H9 (cell line): Measurements from ENCODE around the gene HOXA1. TPM values are rescaled to one million over a fixed set of nuclear protein-coding genes. Genes with fewer than 3 reads are reported as not detected.

Source experiments
- DNase-seq: peaks from one replicate; pipeline ENCODE4 v3.0.0-alpha.2; 2017
- H2AFZ ChIP-seq: one replicate; pipeline ENCODE4 v1.6.1; 2013; ENCODE audit warnings: mild to moderate bottlenecking, low read length, control low read depth, moderate library complexity
- H2AK5ac ChIP-seq: 2 replicates; pipeline ENCODE4 v1.6.1; 2013; ENCODE audit warnings: low read length, control low read depth, mixed read lengths; ENCODE audit not compliant: insufficient read length
- H2BK120ac ChIP-seq: one replicate; pipeline ENCODE4 v1.6.1; 2013; ENCODE audit warnings: low read depth, mild to moderate bottlenecking, low read length, control low read depth, inconsistent platforms; ENCODE audit not compliant: poor library complexity, severe bottlenecking
- H2BK12ac ChIP-seq: 2 replicates; pipeline ENCODE4 v1.6.1; 2013; ENCODE audit warnings: low read length, control low read depth, mixed read lengths, low read depth; ENCODE audit not compliant: insufficient read length
- H2BK15ac ChIP-seq: 2 replicates; pipeline ENCODE4 v1.6.1; 2013; ENCODE audit warnings: low read depth, low read length, control low read depth
- H2BK20ac ChIP-seq: one replicate; pipeline ENCODE4 v1.6.1; 2013; ENCODE audit warnings: low read depth, mild to moderate bottlenecking, low read length, control low read depth, inconsistent platforms; ENCODE audit not compliant: poor library complexity, severe bottlenecking
- H2BK5ac ChIP-seq: 2 replicates; pipeline ENCODE4 v1.6.1; 2013; ENCODE audit warnings: low read length, control low read depth, mixed read lengths; ENCODE audit not compliant: insufficient read length
- H3K14ac ChIP-seq: 2 replicates; pipeline ENCODE4 v1.6.1; 2013; ENCODE audit warnings: low read length, control low read depth; ENCODE audit not compliant: insufficient read depth
- H3K18ac ChIP-seq: 2 replicates; pipeline ENCODE4 v1.6.1; 2013; ENCODE audit warnings: low read depth, mild to moderate bottlenecking, mixed read lengths, low read length, control low read depth; ENCODE audit not compliant: insufficient read length
- H3K23ac ChIP-seq: 2 replicates; pipeline ENCODE4 v1.6.1; 2013; ENCODE audit warnings: low read length, control low read depth, mixed read lengths, low read depth; ENCODE audit not compliant: insufficient read length
- H3K23me2 ChIP-seq: 2 replicates; pipeline ENCODE4 v1.6.1; 2013; ENCODE audit warnings: low read depth, mild to moderate bottlenecking, mixed read lengths, low read length, control low read depth; ENCODE audit not compliant: insufficient read length, poor library complexity, severe bottlenecking
- H3K27ac ChIP-seq: 2 replicates; pipeline ENCODE4 v1.5.1; 2013; ENCODE audit warnings: low read length, control low read depth, mixed read lengths, low read depth; ENCODE audit not compliant: insufficient read length
- H3K27me3 ChIP-seq: 2 replicates; pipeline ENCODE4 v1.6.1; 2013; ENCODE audit warnings: low read length, control low read depth, inconsistent platforms; ENCODE audit not compliant: insufficient read depth
- H3K4ac ChIP-seq: 2 replicates; pipeline ENCODE4 v1.6.1; 2013; ENCODE audit warnings: low read depth, mild to moderate bottlenecking, control low read depth, inconsistent platforms, low read length, moderate library complexity
- H3K4me1 ChIP-seq: 2 replicates; pipeline ENCODE4 v1.6.1; 2013; ENCODE audit warnings: low read length, control low read depth, inconsistent platforms; ENCODE audit not compliant: insufficient read depth
- H3K4me2 ChIP-seq: 2 replicates; pipeline ENCODE4 v1.6.1; 2013; ENCODE audit warnings: low read length, control low read depth, mixed read lengths; ENCODE audit not compliant: insufficient read length, insufficient read depth
- H3K56ac ChIP-seq: 2 replicates; pipeline ENCODE4 v1.6.1; 2013; ENCODE audit warnings: low read depth, mild to moderate bottlenecking, mixed read lengths, low read length, control low read depth; ENCODE audit not compliant: insufficient read length
- H3K79me1 ChIP-seq: 2 replicates; pipeline ENCODE4 v1.6.1; 2013; ENCODE audit warnings: low read depth, mild to moderate bottlenecking, moderate library complexity, low read length, control low read depth, inconsistent platforms; ENCODE audit not compliant: insufficient read depth, poor library complexity, severe bottlenecking
- H3K79me2 ChIP-seq: 2 replicates; pipeline ENCODE4 v1.6.1; 2013; ENCODE audit warnings: low read length, control low read depth, inconsistent platforms; ENCODE audit not compliant: insufficient read depth
- H3K9ac ChIP-seq: 2 replicates; pipeline ENCODE4 v1.6.1; 2013; ENCODE audit warnings: low read length, control low read depth, mixed read lengths; ENCODE audit not compliant: insufficient read length; ENCODE audit errors: extremely low read depth
- H3K9me3 ChIP-seq: one replicate; pipeline ENCODE4 v1.6.1; 2013; ENCODE audit warnings: low read depth, low read length, inconsistent platforms; ENCODE audit not compliant: control insufficient read depth
- H3T11ph ChIP-seq: one replicate; pipeline ENCODE4 v1.6.1; 2013; ENCODE audit warnings: mild to moderate bottlenecking, low read length, control low read depth, inconsistent platforms
- H4K20me1 ChIP-seq: one replicate; pipeline ENCODE4 v1.6.1; 2013; ENCODE audit not compliant: control insufficient read depth, insufficient read length, insufficient read depth
- H4K5ac ChIP-seq: 2 replicates; pipeline ENCODE4 v1.6.1; 2013; ENCODE audit warnings: low read depth, mild to moderate bottlenecking, mixed read lengths, low read length, control low read depth; ENCODE audit not compliant: insufficient read length
- H4K8ac ChIP-seq: replicated peaks from 2 replicates; pipeline ENCODE4 v1.6.1; 2013; ENCODE audit warnings: low read length, control low read depth, mixed read lengths, low read depth; ENCODE audit not compliant: insufficient read length
- H4K91ac ChIP-seq: 2 replicates; pipeline ENCODE4 v1.6.1; 2013; ENCODE audit warnings: low read depth, mild to moderate bottlenecking, moderate library complexity, mixed read lengths, low read length, control low read depth; ENCODE audit not compliant: insufficient read length
- H3K27ac Mint-ChIP-seq, 3 experiments: 2 replicates in 2 of 3; 3 replicates in 1 of 3; pipeline ENCODE4 v1.8.0; 2020 to 2021; ENCODE audit warnings: mixed read lengths in 3 of 3, mild to moderate bottlenecking in 1 of 3, moderate library complexity in 1 of 3
- H3K27me3 Mint-ChIP-seq: 2 replicates; pipeline ENCODE4 v1.8.0; 2021; ENCODE audit warnings: low read depth, mild to moderate bottlenecking, moderate library complexity, mixed read lengths
- H3K36me3 Mint-ChIP-seq, 3 experiments: 2 replicates in 2 of 3; 3 replicates in 1 of 3; pipeline ENCODE4 v1.8.0; 2020 to 2021; ENCODE audit warnings: low read depth in 3 of 3, mixed read lengths in 3 of 3; ENCODE audit not compliant: insufficient read depth in 1 of 3
- H3K4me1 Mint-ChIP-seq, 2 experiments: 2 replicates each; pipeline ENCODE4 v1.8.0; 2020; ENCODE audit warnings: mixed read lengths in 2 of 2
- H3K4me3 Mint-ChIP-seq, 2 experiments: 2 replicates in 1 of 2; 3 replicates in 1 of 2; pipeline ENCODE4 v1.8.0; 2020 to 2021; ENCODE audit warnings: mild to moderate bottlenecking in 2 of 2, mixed read lengths in 2 of 2, moderate library complexity in 1 of 2
- H3K9me3 Mint-ChIP-seq, 2 experiments: 2 replicates in 1 of 2; 3 replicates in 1 of 2; pipeline ENCODE4 v1.8.0; 2020; ENCODE audit warnings: mild to moderate bottlenecking in 2 of 2, mixed read lengths in 2 of 2, moderate library complexity in 1 of 2
- WGBS: extraction: QIAGEN DNeasy Blood & Tissue Kit; methylation state at CpG from one replicate; pipeline ENCODE4 v1.1.7; 2013; ENCODE audit warnings: missing lambda C conversion rate, low lambda C conversion rate, mixed read lengths; ENCODE audit not compliant: insufficient read length; ENCODE audit errors: extremely low coverage; 5-methylcytosine and 5-hydroxymethylcytosine counted together
- total RNA-seq: library from RNA; stranded (reverse); gene quantifications from 2 replicates; pipeline ENCODE4 v1.2.1, GENCODE V29; 2021
- TF ChIP-seq, protein P1 (sequence below): fragments of 200-600 bp; sonication (generic); conservative IDR thresholded peaks from 3 replicates; pipeline ENCODE4 v1.8.0; 2021; ENCODE audit warnings: antibody characterized with exemption, mild to moderate bottlenecking

Gene HOXA1
- total RNA-seq, 1 experiment from 2014 or later, result not detected

DNA sequence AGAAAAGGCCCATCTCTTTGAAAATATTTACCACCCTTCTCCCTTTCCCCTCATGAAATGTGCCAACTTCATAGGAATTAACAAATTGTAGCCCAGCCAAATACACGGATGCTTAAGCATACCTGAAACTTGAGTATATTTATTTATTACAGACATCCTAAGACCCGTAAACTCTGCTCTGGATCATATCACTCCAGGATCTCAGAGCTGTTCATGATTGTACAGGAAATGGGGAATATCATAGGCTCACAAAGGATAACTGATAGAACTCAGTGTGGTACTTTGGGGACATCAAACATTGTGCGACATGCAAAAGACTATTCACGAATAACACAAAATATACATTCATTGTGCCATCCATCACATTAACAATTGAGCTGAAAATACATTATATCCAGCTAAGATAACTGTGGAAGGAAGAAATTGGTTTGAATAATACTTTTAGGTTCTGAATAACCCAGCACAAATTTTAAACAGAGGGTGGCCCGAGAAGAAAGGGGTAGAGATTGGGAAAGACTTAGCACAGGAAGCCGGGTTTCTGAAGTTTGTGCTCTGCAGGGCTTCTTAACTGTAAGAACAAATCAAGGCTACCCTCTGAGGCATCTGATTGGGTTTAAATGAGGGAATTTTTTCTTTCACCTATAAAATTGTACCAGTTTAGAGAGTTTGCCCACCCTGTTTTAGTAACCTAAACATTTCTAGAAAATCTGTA is 2.5 kb downstream of the HOXA1 start:
- H3K27me3 Mint-ChIP-seq, result peaks cover 100% of the 10 kb centered on the region
- no peak overlapping the region for H2AK5ac ChIP-seq
- TF ChIP-seq, protein P1, sequence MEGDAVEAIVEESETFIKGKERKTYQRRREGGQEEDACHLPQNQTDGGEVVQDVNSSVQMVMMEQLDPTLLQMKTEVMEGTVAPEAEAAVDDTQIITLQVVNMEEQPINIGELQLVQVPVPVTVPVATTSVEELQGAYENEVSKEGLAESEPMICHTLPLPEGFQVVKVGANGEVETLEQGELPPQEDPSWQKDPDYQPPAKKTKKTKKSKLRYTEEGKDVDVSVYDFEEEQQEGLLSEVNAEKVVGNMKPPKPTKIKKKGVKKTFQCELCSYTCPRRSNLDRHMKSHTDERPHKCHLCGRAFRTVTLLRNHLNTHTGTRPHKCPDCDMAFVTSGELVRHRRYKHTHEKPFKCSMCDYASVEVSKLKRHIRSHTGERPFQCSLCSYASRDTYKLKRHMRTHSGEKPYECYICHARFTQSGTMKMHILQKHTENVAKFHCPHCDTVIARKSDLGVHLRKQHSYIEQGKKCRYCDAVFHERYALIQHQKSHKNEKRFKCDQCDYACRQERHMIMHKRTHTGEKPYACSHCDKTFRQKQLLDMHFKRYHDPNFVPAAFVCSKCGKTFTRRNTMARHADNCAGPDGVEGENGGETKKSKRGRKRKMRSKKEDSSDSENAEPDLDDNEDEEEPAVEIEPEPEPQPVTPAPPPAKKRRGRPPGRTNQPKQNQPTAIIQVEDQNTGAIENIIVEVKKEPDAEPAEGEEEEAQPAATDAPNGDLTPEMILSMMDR, result no peak

More for the DNA sequence above, 2.5 kb downstream of the HOXA1 start:
- Histone ChIP-seq H3K23ac (no peak overlapping the region), H4K20me1 (no peaks in the 10 kb centered on the region), H3T11ph (no peak overlapping the region), H3K79me2 (no peaks in the 10 kb centered on the region), H3K4ac (no peak overlapping the region), H4K91ac (no peak overlapping the region), H2BK5ac (no peak overlapping the region), H4K5ac (no peak overlapping the region), H2BK120ac (no peak overlapping the region), H3K27ac (no peak overlapping the region), H3K18ac (no peak overlapping the region), H3K4me1 (peaks cover 5% of the 10 kb centered on the region; the same call in 1 of the 2 replicates), H3K14ac (no peak overlapping the region), H3K9me3 (no peaks in the 10 kb centered on the region), H3K23me2 (peaks cover 7% of the 10 kb centered on the region), H2BK15ac (no peak overlapping the region), H3K9ac (no peak overlapping the region), H2AFZ (no peak overlapping the region), H2BK12ac (no peak overlapping the region), H3K4me2 (no peak overlapping the region), H2BK20ac (no peak overlapping the region), H3K27me3 (peaks cover 89% of the 10 kb centered on the region), H3K79me1 (no peaks in the 10 kb centered on the region), H3K56ac (no peak overlapping the region), H4K8ac (no peak overlapping the region)
- no CpG with 5 or more reads among the region's 6 CpGs for WGBS
- H3K9me3 Mint-ChIP-seq, result peaks cover 0 to 20% of the 10 kb centered on the region in 2 experiments; a peak in 3 of 5 replicates
- H3K4me3 Mint-ChIP-seq, result no peak overlapping the region
- no peak for DNase-seq
- peaks cover 47 to 52% of the 10 kb centered on the region in 2 experiments for H3K4me1 Mint-ChIP-seq
- H3K27ac Mint-ChIP-seq, result no peak overlapping the region
- no peaks in the 10 kb centered on the region; a peak in 1 of 7 replicates for H3K36me3 Mint-ChIP-seq
